Fibroblast of mammary gland (primary cell): ENCODE results near the gene VPS13D.

Experiments
- DNase-seq: peaks from one replicate; pipeline ENCODE4 v3.0.0-alpha.2; 2010; ENCODE audit warnings: low read depth
- H3K4me3 ChIP-seq: 2 replicates; pipeline ENCODE4 v1.5.1; 2011; ENCODE audit warnings: low read depth, mild to moderate bottlenecking, low read length, moderate library complexity; ENCODE audit not compliant: control insufficient read depth
- TF ChIP-seq, protein P1 (sequence below): conservative IDR thresholded peaks from 2 replicates; pipeline ENCODE4 v1.5.1; 2011; ENCODE audit warnings: low read depth, low read length, inconsistent platforms; ENCODE audit not compliant: control insufficient read depth, insufficient read depth

VPS13D gene

DNA sequence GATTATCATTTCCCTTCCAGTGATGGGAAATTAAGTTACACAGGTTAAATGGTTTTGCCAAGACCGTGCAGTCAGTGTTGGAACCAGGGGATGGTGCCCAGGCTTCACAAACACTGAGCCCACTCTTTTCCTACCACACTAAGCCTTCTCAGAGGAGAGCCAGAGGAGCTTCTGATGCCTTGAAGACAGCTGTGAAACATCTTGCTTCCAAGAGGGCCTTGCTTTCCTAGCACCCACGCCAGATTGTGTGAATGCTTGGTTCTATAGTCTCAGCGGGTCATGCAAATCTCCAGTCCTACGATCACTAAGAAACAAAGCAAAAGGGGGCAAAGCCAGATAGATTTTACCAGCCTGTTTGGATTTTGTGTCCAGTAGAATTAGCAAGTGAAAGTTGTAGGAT lies 200.7 kb downstream of the VPS13D start:
- TF ChIP-seq, protein P1, sequence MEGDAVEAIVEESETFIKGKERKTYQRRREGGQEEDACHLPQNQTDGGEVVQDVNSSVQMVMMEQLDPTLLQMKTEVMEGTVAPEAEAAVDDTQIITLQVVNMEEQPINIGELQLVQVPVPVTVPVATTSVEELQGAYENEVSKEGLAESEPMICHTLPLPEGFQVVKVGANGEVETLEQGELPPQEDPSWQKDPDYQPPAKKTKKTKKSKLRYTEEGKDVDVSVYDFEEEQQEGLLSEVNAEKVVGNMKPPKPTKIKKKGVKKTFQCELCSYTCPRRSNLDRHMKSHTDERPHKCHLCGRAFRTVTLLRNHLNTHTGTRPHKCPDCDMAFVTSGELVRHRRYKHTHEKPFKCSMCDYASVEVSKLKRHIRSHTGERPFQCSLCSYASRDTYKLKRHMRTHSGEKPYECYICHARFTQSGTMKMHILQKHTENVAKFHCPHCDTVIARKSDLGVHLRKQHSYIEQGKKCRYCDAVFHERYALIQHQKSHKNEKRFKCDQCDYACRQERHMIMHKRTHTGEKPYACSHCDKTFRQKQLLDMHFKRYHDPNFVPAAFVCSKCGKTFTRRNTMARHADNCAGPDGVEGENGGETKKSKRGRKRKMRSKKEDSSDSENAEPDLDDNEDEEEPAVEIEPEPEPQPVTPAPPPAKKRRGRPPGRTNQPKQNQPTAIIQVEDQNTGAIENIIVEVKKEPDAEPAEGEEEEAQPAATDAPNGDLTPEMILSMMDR: no peak

DNA sequence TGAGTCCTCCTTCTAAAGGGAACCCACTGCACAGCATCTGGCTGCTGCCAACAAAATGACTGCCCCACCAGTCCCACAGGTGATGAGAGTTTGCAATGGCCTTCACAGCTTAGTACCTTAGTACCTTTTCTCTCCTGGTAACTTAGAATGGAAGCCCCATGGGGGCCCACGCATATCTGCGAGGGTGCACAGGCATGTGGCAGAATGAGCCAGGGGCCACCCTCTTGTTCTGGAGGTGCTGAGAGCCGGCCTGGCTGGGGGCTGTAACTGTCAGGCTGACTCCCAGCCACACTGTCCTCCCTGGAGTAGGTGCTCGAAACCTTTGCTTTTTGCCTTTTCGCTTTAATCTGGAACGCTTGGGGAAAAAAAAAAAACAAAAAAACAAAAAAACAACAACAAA lies 203.1 kb downstream of the VPS13D start:
- TF ChIP-seq, protein P1: no peak
- no peak for DNase-seq
- H3K4me3 ChIP-seq: no peak overlapping the region

More for the DNA sequence above, 200.7 kb downstream of the VPS13D start:
- no peak for DNase-seq
- H3K4me3 ChIP-seq: no peak overlapping the region

DNA sequence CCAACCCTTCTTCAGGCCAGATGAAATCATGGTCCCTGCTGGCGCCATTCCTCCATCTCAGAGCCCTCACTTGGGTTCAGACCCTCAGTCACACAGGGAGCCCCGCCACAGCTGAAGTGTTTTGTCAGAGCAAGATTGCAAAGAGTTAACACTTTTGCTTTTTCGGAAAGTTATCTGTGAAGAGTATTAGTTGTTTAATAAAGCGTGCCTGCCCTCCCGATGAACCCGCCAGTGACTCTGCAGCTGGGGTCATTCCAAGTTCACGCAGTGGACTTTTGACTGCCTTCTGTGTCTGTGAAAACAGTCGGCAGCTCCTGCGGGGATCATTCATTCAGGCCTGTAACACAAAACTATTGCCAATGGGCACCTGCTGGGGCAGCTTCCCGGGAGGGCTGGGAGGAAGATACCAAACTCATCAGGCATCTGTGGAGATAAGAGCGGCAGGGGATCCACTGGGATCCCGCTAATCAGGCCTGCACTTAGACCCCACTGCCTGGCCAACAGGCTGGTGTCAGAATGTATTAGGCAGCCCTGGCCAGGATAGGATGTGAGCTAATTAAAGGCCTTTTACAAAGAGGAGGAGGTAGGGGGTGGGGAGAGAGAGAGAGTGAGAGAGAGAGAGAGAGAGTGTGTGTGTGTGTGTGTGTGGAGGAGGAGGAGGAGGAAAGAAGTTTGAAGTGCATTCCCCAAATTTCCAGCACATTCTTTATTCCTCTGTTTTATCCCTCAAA lies 203.7 kb downstream of the VPS13D start:
- peak; percentile 43 for DNase-seq
- TF ChIP-seq, protein P1: no peak
- H3K4me3 ChIP-seq: no peak overlapping the region

- TF ChIP-seq, protein P1: no peak
These were observed 204.3 kb downstream of the VPS13D start for GRCh38 chr1:12434174-12434573.

DNA sequence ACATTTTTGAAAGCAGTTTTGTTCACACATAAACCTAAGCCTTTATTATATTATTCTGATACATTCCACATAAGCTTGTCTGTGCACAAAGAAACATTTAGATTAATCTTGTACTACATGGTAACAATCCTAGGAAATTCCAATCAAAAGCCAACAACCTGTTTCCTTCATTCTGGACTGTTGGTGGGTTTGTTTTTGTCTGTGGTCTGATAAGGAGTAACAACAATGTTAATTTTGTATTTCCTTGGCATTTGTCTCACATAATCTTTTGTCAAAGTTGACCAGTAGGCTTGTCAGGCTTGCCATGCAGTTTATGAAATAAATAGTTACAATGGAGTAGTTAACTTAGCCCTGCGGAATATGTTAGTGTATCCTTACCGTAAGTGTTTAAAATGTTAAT lies 204.9 kb downstream of the VPS13D start:
- DNase-seq: no peak
- TF ChIP-seq, protein P1: no peak
- H3K4me3 ChIP-seq: no peak overlapping the region

More at GRCh38 chr1:12434174-12434573, 204.3 kb downstream of the VPS13D start:
- H3K4me3 ChIP-seq: no peak overlapping the region
- DNase-seq: peak; percentile 76

DNA sequence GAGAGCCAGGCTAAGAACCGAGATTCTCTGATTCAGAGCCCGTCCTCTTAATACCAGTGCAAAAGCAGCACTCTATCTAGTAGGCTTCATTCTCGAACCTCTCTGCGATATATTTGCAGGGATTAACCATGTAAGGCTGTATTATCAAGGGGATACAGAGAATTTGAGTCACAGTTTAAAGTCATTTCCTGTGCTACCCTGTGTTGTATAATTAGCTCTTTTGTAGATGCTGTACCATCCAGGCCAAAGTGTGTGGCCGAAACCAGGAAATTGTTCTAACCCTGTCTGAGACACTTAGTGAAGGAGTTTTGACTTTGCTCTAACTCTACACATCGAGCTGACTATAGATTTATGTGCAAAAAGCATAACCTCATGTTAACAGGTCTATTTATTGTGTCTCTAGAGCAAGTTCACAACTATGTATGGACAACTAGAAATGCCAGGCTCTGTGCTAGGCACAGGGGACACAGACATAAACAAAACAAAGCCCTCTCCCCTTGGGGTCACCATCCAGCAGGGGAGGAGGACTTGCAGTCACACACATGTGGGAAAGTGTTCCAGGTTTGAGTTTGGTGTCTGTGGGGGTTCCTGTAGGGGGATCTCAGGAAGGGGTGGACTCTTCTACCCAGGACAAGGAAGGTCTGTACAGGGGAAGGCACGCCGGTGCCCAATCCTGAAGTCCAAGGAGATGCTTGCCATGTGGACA lies 206.0 kb downstream of the VPS13D start:
- TF ChIP-seq, protein P1: no peak
- H3K4me3 ChIP-seq: no peak overlapping the region
- DNase-seq: peak; percentile 66

DNA sequence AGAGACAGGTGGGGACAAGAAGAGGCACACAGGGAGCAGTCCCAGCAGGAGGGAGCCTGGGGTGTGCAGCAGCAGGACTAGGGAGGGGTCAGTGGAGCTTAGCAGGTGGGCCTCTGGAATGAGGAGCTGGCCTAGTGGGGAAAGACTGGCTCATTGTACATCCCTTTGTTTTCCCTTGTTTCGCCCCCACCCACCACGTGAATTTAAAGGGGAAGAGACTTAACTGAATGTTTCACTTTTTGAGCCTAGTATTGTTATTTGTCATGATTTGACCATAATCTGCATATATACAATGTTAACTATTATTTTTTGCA lies 206.5 kb downstream of the VPS13D start:
- H3K4me3 ChIP-seq: no peak overlapping the region
- TF ChIP-seq, protein P1: no peak
- DNase-seq: no peak
